HEK293 (cell line): ENCODE data around the gene SCLT1.

Source experiments
- CTCF ChIA-PET: fragments of 350-600 bp; formaldehyde crosslinking; extraction: SDS; loops from one replicate; lab custom pipeline; 2021; ENCODE audit warnings: antibody characterized with exemption; lab: Yijun Ruan, JAX
- POLR2A ChIA-PET: fragments of 300-600 bp; formaldehyde crosslinking; extraction: SDS; loops from one replicate; lab custom pipeline; 2020; ENCODE audit warnings: antibody characterized with exemption, inconsistent platforms; lab: Yijun Ruan, JAX
- H3K27ac ChIP-seq: fragments of 200-500 bp; sonication (Bioruptor generic); 2 replicates; pipeline ENCODE4 v1.5.1; 2014; ENCODE audit warnings: low read depth, low read length, control low read depth, inconsistent platforms; ENCODE audit errors: extremely low read depth
- H3K36me3 ChIP-seq, 2 experiments: fragments of 200-500 bp in 1 of 2; sonication (Bioruptor generic) in 1 of 2; 1 replicate in 1 of 2; 2 replicates in 1 of 2; pipeline ENCODE4 v1.5.1; 2014 to 2017; ENCODE audit warnings: inconsistent platforms in 2 of 2, low read length in 2 of 2; ENCODE audit not compliant: control insufficient read depth in 2 of 2, insufficient read depth in 1 of 2
- H3K4me1 ChIP-seq: fragments of 200-500 bp; sonication (Bioruptor generic); 2 replicates; pipeline ENCODE4 v1.5.1; 2014; ENCODE audit warnings: mild to moderate bottlenecking, low read length, inconsistent platforms; ENCODE audit not compliant: control insufficient read depth, insufficient read depth
- H3K4me3 ChIP-seq: 2 replicates; pipeline ENCODE4 v1.5.1; 2011; ENCODE audit warnings: low read depth, mild to moderate bottlenecking, control low read depth, low read length, moderate library complexity
- H3K9me3 ChIP-seq: fragments of 200-500 bp; sonication (Bioruptor generic); 2 replicates; pipeline ENCODE4 v1.5.1; 2014; ENCODE audit warnings: low read depth, low read length, inconsistent platforms; ENCODE audit not compliant: control insufficient read depth, insufficient read depth
- CTCF ChIP-seq: fragments of 450-650 bp; formaldehyde crosslinking; IDR thresholded peaks from 2 replicates; pipeline ENCODE4 v1.5.1; 2016; ENCODE audit warnings: missing biosample characterization, missing genetic modification characterization
- GLI4 ChIP-seq: fragments of 450-650 bp; formaldehyde crosslinking; IDR thresholded peaks from 2 replicates; pipeline ENCODE4 v1.5.1; 2016; ENCODE audit warnings: missing biosample characterization, missing genetic modification characterization
- IKZF3 ChIP-seq: fragments of 450-650 bp; IDR thresholded peaks from 2 replicates; pipeline ENCODE4 v1.5.0; 2018; ENCODE audit warnings: missing biosample characterization, mild to moderate bottlenecking, missing genetic modification characterization, moderate library complexity
- KLF10 ChIP-seq: fragments of 450-650 bp; IDR thresholded peaks from 2 replicates; pipeline ENCODE4 v1.5.1; 2018; ENCODE audit warnings: missing biosample characterization, mild to moderate bottlenecking, missing genetic modification characterization
- PRDM6 ChIP-seq: fragments of 450-650 bp; formaldehyde crosslinking; IDR thresholded peaks from 2 replicates; pipeline ENCODE4 v1.5.1; 2017; ENCODE audit warnings: missing biosample characterization, missing genetic modification characterization
- SCRT1 ChIP-seq: fragments of 450-650 bp; formaldehyde crosslinking; IDR thresholded peaks from 2 replicates; pipeline ENCODE4 v1.5.1; 2016; ENCODE audit warnings: missing biosample characterization, missing genetic modification characterization, borderline replicate concordance
- SCRT2 ChIP-seq: fragments of 450-650 bp; formaldehyde crosslinking; IDR thresholded peaks from 2 replicates; pipeline ENCODE4 v1.5.1; 2016; ENCODE audit warnings: missing biosample characterization, missing genetic modification characterization
- SP7 ChIP-seq: fragments of 450-650 bp; formaldehyde crosslinking; IDR thresholded peaks from 2 replicates; pipeline ENCODE4 v1.5.1; 2016; ENCODE audit warnings: missing biosample characterization, missing genetic modification characterization
- TSHZ1 ChIP-seq: fragments of 450-650 bp; formaldehyde crosslinking; IDR thresholded peaks from 2 replicates; pipeline ENCODE4 v1.5.1; 2016; ENCODE audit warnings: missing biosample characterization, missing genetic modification characterization, borderline replicate concordance
- ZBTB21 ChIP-seq: fragments of 450-650 bp; formaldehyde crosslinking; IDR thresholded peaks from 2 replicates; pipeline ENCODE4 v1.5.1; 2017; ENCODE audit warnings: missing biosample characterization, missing genetic modification characterization
- ZBTB49 ChIP-seq: fragments of 450-650 bp; formaldehyde crosslinking; IDR thresholded peaks from 2 replicates; pipeline ENCODE4 v1.5.1; 2016; ENCODE audit warnings: missing biosample characterization, missing genetic modification characterization, low read depth
- ZNF184 ChIP-seq: fragments of 450-650 bp; IDR thresholded peaks from 2 replicates; pipeline ENCODE4 v1.5.1; 2018; ENCODE audit warnings: missing biosample characterization, mild to moderate bottlenecking, missing genetic modification characterization
- ZNF2 ChIP-seq: fragments of 450-650 bp; formaldehyde crosslinking; IDR thresholded peaks from 2 replicates; pipeline ENCODE4 v1.5.1; 2016; ENCODE audit warnings: missing biosample characterization, missing genetic modification characterization
- ZNF416 ChIP-seq: fragments of 450-650 bp; formaldehyde crosslinking; IDR thresholded peaks from 2 replicates; pipeline ENCODE4 v1.5.1; 2016; ENCODE audit warnings: missing biosample characterization, missing genetic modification characterization
- ZNF426 ChIP-seq: fragments of 450-650 bp; formaldehyde crosslinking; IDR thresholded peaks from 2 replicates; pipeline ENCODE4 v1.5.1; 2017; ENCODE audit warnings: missing biosample characterization, missing genetic modification characterization, mild to moderate bottlenecking, inconsistent platforms, moderate library complexity
- ZNF571 ChIP-seq: fragments of 450-650 bp; formaldehyde crosslinking; IDR thresholded peaks from 2 replicates; pipeline ENCODE4 v1.5.0; 2017; ENCODE audit warnings: missing biosample characterization, missing genetic modification characterization
- ZNF585B ChIP-seq: fragments of 450-650 bp; formaldehyde crosslinking; IDR thresholded peaks from 2 replicates; pipeline ENCODE4 v1.5.1; 2016; ENCODE audit warnings: missing biosample characterization, missing genetic modification characterization
- ZNF645 ChIP-seq: fragments of 450-650 bp; formaldehyde crosslinking; IDR thresholded peaks from 2 replicates; pipeline ENCODE4; 2016; ENCODE audit warnings: missing biosample characterization, missing genetic modification characterization
- ZNF654 ChIP-seq: fragments of 450-650 bp; formaldehyde crosslinking; IDR thresholded peaks from 2 replicates; pipeline ENCODE4 v1.5.1; 2016; ENCODE audit warnings: low read depth, missing biosample characterization, missing genetic modification characterization
- ZNF658 ChIP-seq: fragments of 450-650 bp; formaldehyde crosslinking; IDR thresholded peaks from 2 replicates; pipeline ENCODE4; 2016; ENCODE audit warnings: missing biosample characterization, missing genetic modification characterization
- ZNF664 ChIP-seq: fragments of 450-650 bp; formaldehyde crosslinking; IDR thresholded peaks from 2 replicates; pipeline ENCODE4 v1.5.1; 2016; ENCODE audit warnings: missing biosample characterization, missing genetic modification characterization
- ZNF785 ChIP-seq: fragments of 450-650 bp; formaldehyde crosslinking; IDR thresholded peaks from 2 replicates; pipeline ENCODE4 v1.5.1; 2016; ENCODE audit warnings: missing biosample characterization, missing genetic modification characterization
- ZXDB ChIP-seq: fragments of 450-650 bp; formaldehyde crosslinking; IDR thresholded peaks from 2 replicates; pipeline ENCODE4 v1.5.1; 2016; ENCODE audit warnings: missing biosample characterization, missing genetic modification characterization

SCLT1 gene

GRCh38 chr4:128863312-128864075, 229.8 kb downstream of the SCLT1 start:
- H3K27ac ChIP-seq, result no peak overlapping the region
- TF ChIP-seq CTCF (tag by site-specific recombination) (peak; percentile 31; the same call in 1 of the 2 replicates), ZNF2 (tag by site-specific recombination) (0 out of 2 replicates have a peak, but pooled peaks have one; percentile 32), ZNF654 (peak; percentile 35), IKZF3 (tag by site-specific recombination) (peak; percentile 95), SP7 (no peak)
- no peak overlapping the region for H3K4me3 ChIP-seq
- CTCF ChIA-PET, result interaction anchor here (0.5 to 1.4 kb wide), 14 partner anchors 9 to 413 kb away, joined by 3 to 7 read pairs (median 3); no protein-coding TSS in a partner anchor
- no peaks in the 10 kb centered on the region for H3K4me1 ChIP-seq
- no peaks in the 10 kb centered on the region for H3K9me3 ChIP-seq
- peaks cover 0 to 89% of the 10 kb centered on the region in 2 experiments; a peak in 2 of 3 replicates for H3K36me3 ChIP-seq
- POLR2A ChIA-PET, result no interaction called here

GRCh38 chr4:128862608-128863311, 230.6 kb downstream of the SCLT1 start:
- peaks cover 0 to 88% of the 10 kb centered on the region in 2 experiments; a peak in 2 of 3 replicates for H3K36me3 ChIP-seq
- H3K27ac ChIP-seq, result no peak overlapping the region
- no peaks in the 10 kb centered on the region for H3K9me3 ChIP-seq
- H3K4me3 ChIP-seq, result no peak overlapping the region
- H3K4me1 ChIP-seq, result no peaks in the 10 kb centered on the region
- CTCF ChIA-PET, result interaction anchor here (0.5 to 1.4 kb wide), 11 partner anchors 9 to 409 kb away, joined by 3 to 7 read pairs (median 3); no protein-coding TSS in a partner anchor
- POLR2A ChIA-PET, result no interaction called here
- TF ChIP-seq ZNF664 (no peak), ZNF426 (tag by site-specific recombination) (no peak), ZNF571 (tag by site-specific recombination) (no peak), PRDM6 (tag by site-specific recombination) (no peak), ZNF184 (tag by site-specific recombination) (no peak), ZXDB (tag by site-specific recombination) (no peak), ZNF645 (tag by site-specific recombination) (no peak), ZNF416 (tag by site-specific recombination) (no peak), SCRT1 (no peak), ZNF585B (no peak), TSHZ1 (tag by site-specific recombination) (no peak), ZNF785 (tag by site-specific recombination) (no peak), ZBTB21 (tag by site-specific recombination) (no peak), ZNF658 (tag by site-specific recombination) (no peak), KLF10 (tag by site-specific recombination) (no peak), SCRT2 (tag by site-specific recombination) (no peak), ZBTB49 (tag by site-specific recombination) (no peak), GLI4 (tag by site-specific recombination) (no peak)
